GM12878 (cell line): ENCODE results near the gene CILP2. TPM values are rescaled to one million over a fixed set of nuclear protein-coding genes. Genes with fewer than 3 reads are reported as not detected.

Source experiments
- ATAC-seq: fragments of 200-7000 bp; cut with Tn5 transposase; 3 replicates; pipeline ENCODE4 v1.9.1; 2020; ENCODE audit warnings: mild to moderate bottlenecking, moderate library complexity
- BruUV-seq: library from RNA; stranded (reverse); fragments of 400-500 nt; replicated peaks from 2 replicates; lab custom pipeline; 2021; lab: Mats Ljungman, UMichigan
- CTCF ChIA-PET: fragments of 300-600 bp; sonication (Branson Sonifier 250); formaldehyde crosslinking; extraction: SDS; loops from one replicate; lab custom pipeline; 2021; ENCODE audit warnings: inconsistent platforms; lab: Yijun Ruan, JAX
- POLR2A ChIA-PET: fragments of 350-600 bp; formaldehyde crosslinking; extraction: SDS; loops from one replicate; lab custom pipeline; 2021; ENCODE audit warnings: inconsistent platforms; lab: Charles Lee
- RAD21 ChIA-PET: fragments of 300-600 bp; sonication (Branson Sonifier 250); formaldehyde crosslinking; loops from one replicate; lab custom pipeline; 2023; ENCODE audit warnings: antibody characterized with exemption; ENCODE audit not compliant: unreplicated experiment; lab: Charles Lee
- SMC1A ChIA-PET: fragments of 300-600 bp; sonication (Branson Sonifier 250); formaldehyde crosslinking; loops from one replicate; lab custom pipeline; 2023; ENCODE audit not compliant: unreplicated experiment, uncharacterized antibody; lab: Charles Lee
- DNase-seq: peaks from one replicate; pipeline ENCODE4 v3.0.0-alpha.2; 2011; ENCODE audit warnings: low read depth, low spot score
- FAIRE-seq: peaks from 3 replicates; lab custom pipeline; 2011; peaks lifted over from hg19 to GRCh38; lab: Jason Lieb, UNC
- H2AFZ ChIP-seq: 2 replicates; pipeline ENCODE4 v1.6.0; 2011; ENCODE audit warnings: low read depth, low read length, control low read depth; ENCODE audit not compliant: control insufficient read depth
- H3K27ac ChIP-seq: 2 replicates; pipeline ENCODE4 v1.5.1; 2011; ENCODE audit warnings: control low read depth; ENCODE audit not compliant: control insufficient read depth, insufficient read depth
- H3K27me3 ChIP-seq, 2 experiments: replicated peaks in 1 of 2; 2 replicates each; pipeline versions ENCODE4 v1.6.0 to v1.6.1; 2011; ENCODE audit warnings: low read length in 1 of 2; ENCODE audit not compliant: control insufficient read depth in 2 of 2, insufficient read depth in 2 of 2
- H3K36me3 ChIP-seq, 2 experiments: 2 replicates each; pipeline ENCODE4 v1.5.1; 2011; ENCODE audit warnings: low read length in 1 of 2; ENCODE audit not compliant: control insufficient read depth in 2 of 2, insufficient read depth in 2 of 2
- H3K4me1 ChIP-seq: 2 replicates; pipeline ENCODE4 v1.6.1; 2011; ENCODE audit warnings: mild to moderate bottlenecking, low read length, moderate library complexity, mixed read lengths; ENCODE audit not compliant: control insufficient read depth, insufficient read depth
- H3K4me2 ChIP-seq: 2 replicates; pipeline ENCODE4 v1.6.0; 2011; ENCODE audit warnings: control low read depth; ENCODE audit not compliant: control insufficient read depth, insufficient read depth
- H3K4me3 ChIP-seq: fragments of 200-600 bp; sonication (generic); 2 replicates; pipeline ENCODE4 v1.5.1; 2016
- H3K79me2 ChIP-seq: 2 replicates; pipeline ENCODE4 v1.6.0; 2011; ENCODE audit warnings: low read length; ENCODE audit not compliant: control insufficient read depth, insufficient read depth
- H3K9ac ChIP-seq: 2 replicates; pipeline ENCODE4 v1.8.0; 2011; ENCODE audit warnings: low read length, control low read depth, mixed read lengths; ENCODE audit not compliant: control insufficient read depth, insufficient read depth
- H3K9me3 ChIP-seq: replicated peaks from 3 replicates; pipeline ENCODE4 v1.5.1; 2011; ENCODE audit warnings: mild to moderate bottlenecking, low read length; ENCODE audit not compliant: control insufficient read depth, insufficient read depth
- H4K20me1 ChIP-seq: 2 replicates; pipeline ENCODE4 v1.6.0; 2011; ENCODE audit not compliant: control insufficient read depth, insufficient read depth
- ETV6 ChIP-seq, 2 experiments: fragments of 450-650 bp in 1 of 2; IDR thresholded peaks in 1 of 2; conservative IDR thresholded peaks in 1 of 2; 2 replicates each; pipeline ENCODE4 v1.6.1; 2014; ENCODE audit warnings: antibody characterized with exemption in 1 of 2, borderline replicate concordance in 1 of 2, low read depth in 1 of 2, mild to moderate bottlenecking in 1 of 2, moderate library complexity in 1 of 2
- FOXM1 ChIP-seq: IDR thresholded peaks from 2 replicates; pipeline ENCODE4 v1.6.1; 2012; ENCODE audit warnings: low read depth, mild to moderate bottlenecking, inconsistent platforms, low read length, moderate library complexity
- HDAC6 ChIP-seq: fragments of 200-600 bp; sonication (generic); IDR thresholded peaks from one replicate; pipeline ENCODE4 v1.8.0; 2017; ENCODE audit warnings: antibody characterized with exemption; ENCODE audit not compliant: unreplicated experiment
- NFXL1 ChIP-seq: fragments of 450-650 bp; IDR thresholded peaks from 2 replicates; pipeline ENCODE4 v1.6.1; 2017; ENCODE audit warnings: antibody characterized with exemption, mild to moderate bottlenecking, borderline replicate concordance
- NR2C2 ChIP-seq: IDR thresholded peaks from 2 replicates; pipeline ENCODE4 v1.6.1; 2011; ENCODE audit warnings: borderline replicate concordance, low read depth; ENCODE audit not compliant: control insufficient read depth, insufficient read length
- NRF1 ChIP-seq: conservative IDR thresholded peaks from 2 replicates; pipeline ENCODE4 v1.6.1; 2011; ENCODE audit warnings: mild to moderate bottlenecking, low read depth, low read length, improper control_type of control experiment
- RAD21 ChIP-seq: IDR thresholded peaks from 2 replicates; pipeline ENCODE4 v1.6.1; 2011; ENCODE audit warnings: mild to moderate bottlenecking, low read depth, low read length, moderate library complexity; ENCODE audit not compliant: insufficient read depth
- SIN3A ChIP-seq: IDR thresholded peaks from 2 replicates; pipeline ENCODE4 v1.6.1; 2012; ENCODE audit warnings: low read depth, low read length, improper control_type of control experiment
- SMAD5 ChIP-seq: IDR thresholded peaks from 2 replicates; pipeline ENCODE4 v1.6.1; 2016; ENCODE audit warnings: antibody characterized with exemption, low read depth
- SREBF1 ChIP-seq: IDR thresholded peaks from 2 replicates; pipeline ENCODE4 v1.6.1; 2012; ENCODE audit warnings: mild to moderate bottlenecking, low read length
- SRF ChIP-seq, 2 experiments: IDR thresholded peaks; 2 replicates each; pipeline ENCODE4 v1.6.1; 2011; ENCODE audit warnings: low read depth in 2 of 2, low read length in 2 of 2, mild to moderate bottlenecking in 1 of 2, moderate library complexity in 1 of 2
- ZNF217 ChIP-seq: fragments of 450-650 bp; IDR thresholded peaks from 2 replicates; pipeline ENCODE4 v1.6.1; 2017; ENCODE audit warnings: antibody characterized with exemption, mild to moderate bottlenecking
- WGBS: methylation state at CpG from one replicate; pipeline ENCODE4 v1.1.6; 2016; ENCODE audit warnings: low lambda C conversion rate; ENCODE audit not compliant: insufficient replicate concordance, insufficient coverage; ENCODE audit errors: missing lambda C conversion rate; 5-methylcytosine and 5-hydroxymethylcytosine counted together
- in situ Hi-C: fragments of 300-500 bp; cut with MboI; formaldehyde crosslinking; loops from 9 replicates; pipeline ENCODE4 v1.14.3; 2018; ENCODE audit warnings: mixed read lengths
- intact Hi-C: fragments of 100-400 bp; cut with micrococcal nuclease; formaldehyde crosslinking; loops from one replicate; pipeline ENCODE4 v1.14.2; 2022; ENCODE audit not compliant: unreplicated experiment
- polyA plus RNA-seq, 11 experiments: library from polyadenylated mRNA; depleted of rRNA in 4 of 11; unstranded in 6 of 11; stranded (reverse) in 5 of 11; fragments of >200 nt; fragmentation: Nextera tagmentation in 4 of 11; fragmentation: Illumina TruSeq in 1 of 11; extraction: Ambion mirVana in 4 of 11; extraction: Trizol in 1 of 11; gene quantifications; 1 replicate in 1 of 11; 2 replicates in 10 of 11; pipeline versions ENCODE4 v1.2.1 to v1.2.3, GENCODE V29; 2011 to 2016; ENCODE audit warnings: inconsistent platforms in 2 of 11, missing spikeins in 2 of 11, low read depth in 1 of 11
- total RNA-seq, 4 experiments: library from RNA; depleted of rRNA in 3 of 4; stranded (reverse); fragments of >200 nt in 3 of 4; fragmentation: Illumina TruSeq in 1 of 4; extraction: Trizol in 1 of 4; gene quantifications; 2 replicates each; pipeline versions ENCODE4 v1.2.1 to v1.2.3, GENCODE V29; 2013 to 2021

CILP2 gene
- total and polyA plus RNA-seq, 10 of the 15 experiments (the other 5 are each of a cell fraction or from before 2014, with no cell fraction given) = 0.05 to 0.08 (median 0.06) TPM; not detected in 6

- TF ChIP-seq RAD21 (no peak), SMAD5 (no peak)
Observed at GRCh38 chr19:19546751-19547162, 8.7 kb downstream of the CILP2 start (continued).

- ATAC-seq (no peak), FAIRE-seq (no peak), DNase-seq (no peak)
- Histone ChIP-seq H3K27me3 (no peaks in the 10 kb centered on the region), H2AFZ (no peak overlapping the region), H3K9ac (no peak overlapping the region), H3K4me2 (no peak overlapping the region), H3K27ac (no peak overlapping the region), H3K79me2 (no peaks in the 10 kb centered on the region), H3K36me3 (no peaks in the 10 kb centered on the region), H3K4me3 (no peak overlapping the region), H3K4me1 (no peaks in the 10 kb centered on the region), H3K9me3 (no peaks in the 10 kb centered on the region), H4K20me1 (no peaks in the 10 kb centered on the region)
- POLR2A ChIA-PET = no interaction called here
- CTCF ChIA-PET = interaction anchor here (1.0 kb wide), 1 partner anchor 101 kb away, joined by 3 read pairs; no protein-coding TSS in a partner anchor
- TF ChIP-seq NRF1 (no peak), SIN3A (no peak), SRF (IDR thresholded peaks at IDR 0.05; ENCODE audit: low read depth in 2 of 2, low read length in 2 of 2) (no peak), HDAC6 (no peak), NR2C2 (no peak), NFXL1 (no peak), FOXM1 (no peak), ETV6 (conservative IDR thresholded peaks at IDR 0.05 in 1 of 2, IDR thresholded peaks at IDR 0.05 in 1 of 2; ENCODE audit: borderline replicate concordance in 1 of 2, low read depth in 1 of 2) (no peak), SREBF1 (no peak), ZNF217 (no peak)
- in situ Hi-C loops (loop anchor here (25.0 kb wide), 4 partner anchors 864 to 1489 kb away; partner anchors contain the start of genes ZNF66 and ZNF737), intact Hi-C loops (no loop called here)
- RAD21 ChIA-PET = interaction anchor here (0.7 to 1.4 kb wide), 2 partner anchors 16 to 68 kb away, joined by 3 read pairs; no protein-coding TSS in a partner anchor
- BruUV-seq = no TSS peak
- WGBS = 35% methylated on average over 15 of the region's 15 CpGs
- SMC1A ChIA-PET = interaction anchor here (1.1 kb wide), 1 partner anchor 51 kb away, joined by 3 read pairs; no protein-coding TSS in a partner anchor
Observed at GRCh38 chr19:19547674-19548336, 9.7 kb downstream of the CILP2 start.
